Transverse colon (tissue), 3 donors: Measurements from ENCODE around the gene ANGPTL4.

Experiments
- POLR2A ChIP-seq: fragments of 450-650 bp; IDR thresholded peaks from one replicate; pipeline ENCODE4 v1.6.1; 2016; ENCODE audit warnings: antibody characterized with exemption, mild to moderate bottlenecking, moderate library complexity
- TF ChIP-seq, protein P1 (sequence below), 5 experiments: fragments of 200-600 bp in 3 of 5; fragments of 450-650 bp in 2 of 5; sonication (generic) in 3 of 5; IDR thresholded peaks; 1 replicate in 2 of 5; 2 replicates in 3 of 5; pipeline ENCODE4 v1.5.1; 2016 to 2017; ENCODE audit warnings: antibody characterized with exemption in 5 of 5, inconsistent platforms in 3 of 5, mild to moderate bottlenecking in 2 of 5, moderate library complexity in 1 of 5

GRCh38 chr19:8335343-8336071 is 28.4 kb upstream of the ANGPTL4 start:
- TF ChIP-seq, protein P1, sequence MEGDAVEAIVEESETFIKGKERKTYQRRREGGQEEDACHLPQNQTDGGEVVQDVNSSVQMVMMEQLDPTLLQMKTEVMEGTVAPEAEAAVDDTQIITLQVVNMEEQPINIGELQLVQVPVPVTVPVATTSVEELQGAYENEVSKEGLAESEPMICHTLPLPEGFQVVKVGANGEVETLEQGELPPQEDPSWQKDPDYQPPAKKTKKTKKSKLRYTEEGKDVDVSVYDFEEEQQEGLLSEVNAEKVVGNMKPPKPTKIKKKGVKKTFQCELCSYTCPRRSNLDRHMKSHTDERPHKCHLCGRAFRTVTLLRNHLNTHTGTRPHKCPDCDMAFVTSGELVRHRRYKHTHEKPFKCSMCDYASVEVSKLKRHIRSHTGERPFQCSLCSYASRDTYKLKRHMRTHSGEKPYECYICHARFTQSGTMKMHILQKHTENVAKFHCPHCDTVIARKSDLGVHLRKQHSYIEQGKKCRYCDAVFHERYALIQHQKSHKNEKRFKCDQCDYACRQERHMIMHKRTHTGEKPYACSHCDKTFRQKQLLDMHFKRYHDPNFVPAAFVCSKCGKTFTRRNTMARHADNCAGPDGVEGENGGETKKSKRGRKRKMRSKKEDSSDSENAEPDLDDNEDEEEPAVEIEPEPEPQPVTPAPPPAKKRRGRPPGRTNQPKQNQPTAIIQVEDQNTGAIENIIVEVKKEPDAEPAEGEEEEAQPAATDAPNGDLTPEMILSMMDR (IDR thresholded peaks at IDR 0.05), result no peak
- no peak for TF ChIP-seq POLR2A
